K562 (cell line): ENCODE data around the gene PPT1. TPM values are rescaled to one million over a fixed set of nuclear protein-coding genes. Genes with fewer than 3 reads are reported as not detected.

Experiments used
- ATAC-seq: fragments of 200-7000 bp; cut with Tn5 transposase; 3 replicates; pipeline ENCODE4 v1.9.1; 2020; ENCODE audit warnings: moderate library complexity
- BruUV-seq: library from RNA; stranded (reverse); fragments of 400-500 nt; replicated peaks from 2 replicates; lab custom pipeline; 2021; lab: Mats Ljungman, UMichigan
- CTCF ChIA-PET: fragments of 300-600 bp; formaldehyde crosslinking; extraction: SDS; loops from one replicate; lab custom pipeline; 2021; ENCODE audit warnings: low intra/inter-chr PET ratio; lab: Yijun Ruan, JAX
- POLR2A ChIA-PET: fragments of 300-600, 350-650 bp; sonication (Branson Sonifier 250); formaldehyde crosslinking; extraction: SDS; loops from one replicate; lab custom pipeline; 2021; ENCODE audit warnings: antibody characterized with exemption, inconsistent platforms; lab: Yijun Ruan, JAX
- DNase-seq, 4 experiments: peaks; one replicate each; pipeline versions ENCODE4 v3.0.0 to v3.0.0-alpha.2; 2011 to 2018; ENCODE audit warnings: low spot score in 3 of 4, mixed read lengths in 3 of 4; ENCODE audit errors: extremely low read depth in 1 of 4
- FAIRE-seq: peaks from 2 replicates; lab custom pipeline; 2011; peaks lifted over from hg19 to GRCh38; lab: Jason Lieb, UNC
- H2AFZ ChIP-seq: 2 replicates; pipeline ENCODE4 v1.6.0; 2011; ENCODE audit warnings: low read depth, low read length, control low read depth, inconsistent platforms
- H3K27ac ChIP-seq: fragments of 200-600 bp; 3 replicates; pipeline ENCODE4 v1.8.0; 2011; ENCODE audit warnings: low read depth, mild to moderate bottlenecking, control low read depth, inconsistent platforms, low read length, moderate library complexity, mixed read lengths; ENCODE audit errors: extremely low read depth
- H3K27me3 ChIP-seq, 2 experiments: fragments of 300-600 bp in 1 of 2; 2 replicates in 1 of 2; 3 replicates in 1 of 2; pipeline versions ENCODE4 v1.6.0 to v1.8.0; 2011; ENCODE audit warnings: inconsistent platforms in 2 of 2, low read length in 2 of 2, mild to moderate bottlenecking in 1 of 2, mixed read lengths in 1 of 2, moderate library complexity in 1 of 2; ENCODE audit not compliant: control insufficient read depth in 2 of 2, insufficient read depth in 2 of 2
- H3K36me3 ChIP-seq: fragments of 300-600 bp; 3 replicates; pipeline ENCODE4 v1.8.0; 2011; ENCODE audit warnings: mild to moderate bottlenecking, low read length, inconsistent platforms; ENCODE audit not compliant: control insufficient read depth, insufficient read depth
- H3K4me1 ChIP-seq, 2 experiments: fragments of 200-600 bp in 1 of 2; replicated peaks in 1 of 2; 2 replicates in 1 of 2; 3 replicates in 1 of 2; pipeline versions ENCODE4 v1.5.1 to v1.8.0; 2011; ENCODE audit warnings: inconsistent platforms in 2 of 2, low read length in 2 of 2, mild to moderate bottlenecking in 1 of 2, mixed read lengths in 1 of 2, moderate library complexity in 1 of 2; ENCODE audit not compliant: control insufficient read depth in 2 of 2, insufficient read depth in 2 of 2
- H3K4me2 ChIP-seq: 2 replicates; pipeline ENCODE4 v1.6.1; 2011; ENCODE audit warnings: low read length, control low read depth, inconsistent platforms, mixed read lengths; ENCODE audit not compliant: insufficient read depth
- H3K4me3 ChIP-seq: fragments of 200-600 bp; sonication (generic), shearing (Covaris generic); 2 replicates; pipeline ENCODE4 v1.5.1; 2016; ENCODE audit warnings: control low read depth, inconsistent platforms
- H3K79me2 ChIP-seq: fragments of 200-600 bp; 3 replicates; pipeline ENCODE4 v1.8.0; 2011; ENCODE audit warnings: low read length, inconsistent platforms; ENCODE audit not compliant: control insufficient read depth, insufficient read depth
- H3K9ac ChIP-seq, 2 experiments: 2 replicates each; pipeline versions ENCODE4 v1.6.0 to v1.6.1; 2011; ENCODE audit warnings: low read depth in 2 of 2, low read length in 2 of 2, control low read depth in 1 of 2, inconsistent platforms in 1 of 2, mild to moderate bottlenecking in 1 of 2, mixed read lengths in 1 of 2; ENCODE audit not compliant: insufficient read depth in 1 of 2
- H3K9me1 ChIP-seq: one replicate; pipeline ENCODE4 v1.6.0; 2011; ENCODE audit warnings: inconsistent platforms, mild to moderate bottlenecking, low read length, moderate library complexity; ENCODE audit not compliant: control insufficient read depth, insufficient read depth
- H3K9me3 ChIP-seq: replicated peaks from 2 replicates; pipeline ENCODE4 v1.5.1; 2011; ENCODE audit warnings: low read depth, low read length, inconsistent platforms; ENCODE audit not compliant: control insufficient read depth, insufficient read depth
- H4K20me1 ChIP-seq: replicated peaks from 2 replicates; pipeline ENCODE4 v1.6.1; 2011; ENCODE audit warnings: low read length, inconsistent platforms, mixed read lengths; ENCODE audit not compliant: control insufficient read depth, insufficient read depth
- CBX3 ChIP-seq, 2 experiments: IDR thresholded peaks; 1 replicate in 1 of 2; 2 replicates in 1 of 2; pipeline ENCODE4 v1.6.1; 2012; ENCODE audit warnings: inconsistent platforms in 2 of 2, low read length in 2 of 2, borderline replicate concordance in 1 of 2, control low read depth in 1 of 2
- CHD2 ChIP-seq: IDR thresholded peaks from 2 replicates; pipeline ENCODE4 v1.6.1; 2011; ENCODE audit warnings: low read depth, low read length
- CXXC5 ChIP-seq: fragments of 250-450 bp; sonication (Bioruptor Pico); IDR thresholded peaks from 2 replicates; pipeline ENCODE4 v1.8.0; 2022; ENCODE audit warnings: inconsistent platforms, mild to moderate bottlenecking, moderate library complexity
- DMBX1 ChIP-seq: fragments of 250-450 bp; sonication (Bioruptor Pico); IDR thresholded peaks from 2 replicates; pipeline ENCODE4 v1.8.0; 2022; ENCODE audit warnings: inconsistent platforms, mild to moderate bottlenecking, moderate library complexity, borderline replicate concordance
- FOXK2 ChIP-seq, 2 experiments: fragments of 450-650 bp; IDR thresholded peaks in 1 of 2; conservative IDR thresholded peaks in 1 of 2; 2 replicates each; pipeline ENCODE4 v1.6.1; 2016; ENCODE audit warnings: low read depth in 2 of 2, mild to moderate bottlenecking in 1 of 2
- GATA2 ChIP-seq: sonication (generic); formaldehyde crosslinking; IDR thresholded peaks from 2 replicates; pipeline ENCODE4 v1.4.0; 2020; ENCODE audit warnings: mild to moderate bottlenecking, missing genetic modification reagents
- IFI16 ChIP-seq: fragments of 250-450 bp; sonication (Bioruptor Pico); IDR thresholded peaks from 2 replicates; pipeline ENCODE4 v2.1.2; 2022; ENCODE audit warnings: mild to moderate bottlenecking, inconsistent platforms
- MCM2 ChIP-seq: fragments of 450-650 bp; IDR thresholded peaks from 2 replicates; pipeline ENCODE4 v1.6.1; 2017; ENCODE audit warnings: low read depth, mild to moderate bottlenecking
- MEF2A ChIP-seq: IDR thresholded peaks from 2 replicates; pipeline ENCODE4 v1.6.1; 2011; ENCODE audit warnings: low read depth, mild to moderate bottlenecking, low read length, moderate library complexity; ENCODE audit not compliant: control insufficient read depth
- MEIS2 ChIP-seq: fragments of 450-650 bp; IDR thresholded peaks from 2 replicates; pipeline ENCODE4 v1.6.1; 2014; ENCODE audit warnings: mild to moderate bottlenecking; ENCODE audit not compliant: partially characterized antibody
- MYBL2 ChIP-seq, 2 experiments: fragments of 450-650 bp in 1 of 2; sonication (generic) in 1 of 2; formaldehyde crosslinking in 1 of 2; IDR thresholded peaks; 2 replicates each; pipeline versions ENCODE4 v1.6.1 to v1.8.1; 2017 to 2022; ENCODE audit warnings: borderline replicate concordance in 1 of 2, inconsistent platforms in 1 of 2, low read depth in 1 of 2, mild to moderate bottlenecking in 1 of 2, missing genetic modification reagents in 1 of 2, moderate library complexity in 1 of 2
- NFIX ChIP-seq: fragments of 250-450 bp; sonication (Bioruptor Pico); IDR thresholded peaks from 2 replicates; pipeline ENCODE4 v1.4.0; 2020; ENCODE audit warnings: low read depth, mild to moderate bottlenecking, moderate library complexity
- OTX1 ChIP-seq: fragments of 450-650 bp; formaldehyde crosslinking; IDR thresholded peaks from 2 replicates; pipeline ENCODE4 v1.4.0; 2022; ENCODE audit warnings: mild to moderate bottlenecking
- RUNX1 ChIP-seq: sonication (generic); IDR thresholded peaks from 2 replicates; pipeline ENCODE4 v1.6.1; 2016; ENCODE audit warnings: antibody characterized with exemption, low read depth
- SMARCE1 ChIP-seq: fragments of 450-650 bp; IDR thresholded peaks from 2 replicates; pipeline ENCODE4 v1.7.1; 2016; ENCODE audit warnings: mild to moderate bottlenecking
- TRIM24 ChIP-seq, 2 experiments: fragments of 450-650 bp; IDR thresholded peaks; 2 replicates each; pipeline ENCODE4 v1.6.1; 2016
- TRIM28 ChIP-seq: fragments of 450-650 bp; IDR thresholded peaks from 2 replicates; pipeline ENCODE4 v1.6.1; 2017
- ZFP1 ChIP-seq: fragments of 450-650 bp; formaldehyde crosslinking; IDR thresholded peaks from 2 replicates; pipeline ENCODE4 v1.4.0; 2020; ENCODE audit warnings: mild to moderate bottlenecking, mixed read lengths
- ZNF184 ChIP-seq: sonication (generic); formaldehyde crosslinking; IDR thresholded peaks from 2 replicates; pipeline ENCODE4 v1.5.0; 2020; ENCODE audit warnings: missing genetic modification reagents
- ZNF24 ChIP-seq: fragments of 450-650 bp; IDR thresholded peaks from 2 replicates; pipeline ENCODE4 v1.6.1; 2016
- ZNF316 ChIP-seq: fragments of 450-650 bp; IDR thresholded peaks from 2 replicates; pipeline ENCODE4 v1.6.1; 2016
- ZNF785 ChIP-seq: fragments of 250-450 bp; sonication (Bioruptor Pico); IDR thresholded peaks from 2 replicates; pipeline ENCODE4 v1.4.0; 2020; ENCODE audit warnings: mild to moderate bottlenecking
- WGBS: fragments of 100-300 bp; shearing (Covaris generic); methylation state at CpG from one replicate; pipeline ENCODE4 v1.1.6; 2016; ENCODE audit warnings: low coverage, mixed read lengths; ENCODE audit not compliant: insufficient coverage; ENCODE audit errors: missing lambda C conversion rate; 5-methylcytosine and 5-hydroxymethylcytosine counted together
- in situ Hi-C: fragments of 300-500 bp; cut with MboI; formaldehyde crosslinking; loops from 4 replicates; pipeline ENCODE4 v1.15.0; 2018; ENCODE audit warnings: inconsistent platforms, mixed read lengths
- intact Hi-C: fragments of 100-400 bp; cut with micrococcal nuclease; formaldehyde crosslinking; loops from 2 replicates; pipeline ENCODE4 v1.14.2; 2022
- polyA plus RNA-seq, 8 experiments: library from polyadenylated mRNA; depleted of rRNA in 4 of 8; stranded (reverse) in 5 of 8; unstranded in 3 of 8; fragments of >200 nt; fragmentation: Nextera tagmentation in 2 of 8; fragmentation: Illumina TruSeq in 1 of 8; extraction: Ambion mirVana in 2 of 8; extraction: Trizol in 1 of 8; gene quantifications; 2 replicates each; pipeline versions ENCODE4 v1.2.1 to v1.2.3, GENCODE V29; 2011 to 2014; ENCODE audit warnings: inconsistent platforms in 1 of 8, missing spikeins in 1 of 8
- total RNA-seq, 7 experiments: library from RNA; depleted of rRNA in 6 of 7; stranded (reverse); fragments of >200 nt in 6 of 7; fragmentation: Illumina TruSeq in 2 of 7; extraction: Trizol in 2 of 7; gene quantifications; 2 replicates each; pipeline versions ENCODE4 v1.2.1 to v1.2.3, GENCODE V29; 2011 to 2021; ENCODE audit warnings: low replicate concordance in 1 of 7

The PPT1 gene
- total and polyA plus RNA-seq, 9 of the 15 experiments (the other 6 are each of a cell fraction or from before 2014, with no cell fraction given) = 72.2 to 285 (median 143) TPM

- in situ Hi-C loops = no loop called here
These were observed 5.8 kb upstream of the PPT1 start for GRCh38 chr1:40102896-40103295.

DNA sequence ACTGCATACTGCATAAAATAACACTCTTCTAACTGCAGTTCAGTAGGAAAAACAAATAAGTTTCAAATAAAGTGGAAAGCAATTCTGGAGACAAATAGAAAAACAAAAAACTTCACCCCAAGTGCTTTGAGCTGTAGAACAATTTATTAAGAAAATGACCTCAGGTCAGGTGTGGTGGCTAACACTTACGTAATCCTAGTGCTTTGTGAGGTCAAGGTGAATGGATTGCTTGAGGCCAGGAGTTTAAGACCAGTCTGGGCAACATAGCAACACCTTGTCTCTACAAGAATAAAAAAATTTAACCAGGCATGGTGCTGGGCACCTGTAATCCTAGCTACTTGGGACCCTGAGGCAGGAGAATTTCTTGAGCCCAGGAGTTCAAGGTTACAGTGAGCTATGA is 5.0 kb upstream of the PPT1 start:
- no peak for ATAC-seq
- Histone ChIP-seq H3K4me2 (no peak overlapping the region), H4K20me1 (no peaks in the 10 kb centered on the region), H3K36me3 (no peaks in the 10 kb centered on the region), H3K9me3 (peaks cover 4% of the 10 kb centered on the region; the same call in 1 of the 2 replicates), H3K4me1 (peaks cover 5 to 6% of the 10 kb centered on the region in 2 experiments; a peak in 4 of 5 replicates), H2AFZ (no peak overlapping the region), H3K9ac (no peak overlapping the region), H3K79me2 (no peaks in the 10 kb centered on the region; the same call in 2 of the 3 replicates), H3K9me1 (no peaks in the 10 kb centered on the region), H3K4me3 (no peak overlapping the region), H3K27me3 (no peaks in the 10 kb centered on the region), H3K27ac (no peak overlapping the region)
- WGBS = 71% methylated on average over 1 of the region's 1 CpG
- in situ Hi-C loops = no loop called here
- ChIA-PET POLR2A (interaction anchor here (0.7 kb wide), 1 partner anchor 23 kb away, joined by 3 read pairs; no protein-coding TSS in a partner anchor), CTCF (no interaction called here)
- FAIRE-seq = no peak
- intact Hi-C loops = no loop called here
- no peak for DNase-seq
- BruUV-seq = no TSS peak
- TF ChIP-seq CHD2 = no peak
- no peak for TF ChIP-seq DMBX1 (CRISPR knock-in tag)
- no peak for TF ChIP-seq ZNF785 (CRISPR knock-in tag)
- no peak for TF ChIP-seq NFIX (CRISPR knock-in tag)
- TF ChIP-seq OTX1 (CRISPR knock-in tag) = no peak
- TF ChIP-seq GATA2 (CRISPR knock-in tag) = no peak
- TF ChIP-seq MEF2A = no peak
- TF ChIP-seq MEIS2 = no peak
- TF ChIP-seq ZNF184 (CRISPR knock-in tag) = no peak
- no peak for TF ChIP-seq FOXK2 (conservative IDR thresholded peaks at IDR 0.05 in 1 of 2, IDR thresholded peaks at IDR 0.05 in 1 of 2; ENCODE audit: low read depth in 2 of 2)
- TF ChIP-seq RUNX1 = no peak
- TF ChIP-seq IFI16 (CRISPR knock-in tag) = no peak

More at GRCh38 chr1:40102896-40103295, 5.8 kb upstream of the PPT1 start:
- H3K9me1 ChIP-seq = no peaks in the 10 kb centered on the region
- no peak overlapping the region for H3K4me3 ChIP-seq
- no peaks in the 10 kb centered on the region for H4K20me1 ChIP-seq
- H3K27me3 ChIP-seq = no peaks in the 10 kb centered on the region
- no peak overlapping the region for H3K9ac ChIP-seq
- no peaks in the 10 kb centered on the region for H3K79me2 ChIP-seq
- intact Hi-C loops = no loop called here
- H3K36me3 ChIP-seq = no peaks in the 10 kb centered on the region
- no peak overlapping the region for H3K27ac ChIP-seq
- DNase-seq (no peak), FAIRE-seq (no peak), ATAC-seq (no peak)
- peak; percentile 54; the same call in 1 of the 2 replicates for TF ChIP-seq TRIM28
- no peak for TF ChIP-seq MYBL2 (IDR thresholded peaks at IDR 0.05; ENCODE audit: low read depth)
- no peak for TF ChIP-seq MYBL2 (CRISPR knock-in tag; IDR thresholded peaks at IDR 0.05; ENCODE audit: borderline replicate concordance)
- 0 out of 3 replicates have a peak, but pooled peaks of 1 of the 2 experiments have one; percentile 28 for TF ChIP-seq CBX3 (IDR thresholded peaks at IDR 0.05; ENCODE audit: borderline replicate concordance in 1 of 2, low read length in 2 of 2)
- TF ChIP-seq TRIM24 (IDR thresholded peaks at IDR 0.05) = peak in 1 of 2 experiments; percentile 24; a peak in 1 of 4 replicates
- no peak for TF ChIP-seq CXXC5 (CRISPR knock-in tag)
- peak; percentile 95 for TF ChIP-seq ZFP1
- TF ChIP-seq ZNF316 = no peak
- no peak for TF ChIP-seq SMARCE1
- TF ChIP-seq MCM2 = no peak
- TF ChIP-seq ZNF24 = no peak
- no peaks in the 10 kb centered on the region for H3K4me1 ChIP-seq
- ChIA-PET POLR2A (no interaction called here), CTCF (no interaction called here)
- peaks cover 4% of the 10 kb centered on the region; the same call in 1 of the 2 replicates for H3K9me3 ChIP-seq
- no peak overlapping the region for H2AFZ ChIP-seq
- WGBS = 25% methylated on average over 3 of the region's 3 CpGs
- BruUV-seq = no TSS peak
- H3K4me2 ChIP-seq = no peak overlapping the region
